ENCODE data around the gene GFPT2.

Gene GFPT2

DNA sequence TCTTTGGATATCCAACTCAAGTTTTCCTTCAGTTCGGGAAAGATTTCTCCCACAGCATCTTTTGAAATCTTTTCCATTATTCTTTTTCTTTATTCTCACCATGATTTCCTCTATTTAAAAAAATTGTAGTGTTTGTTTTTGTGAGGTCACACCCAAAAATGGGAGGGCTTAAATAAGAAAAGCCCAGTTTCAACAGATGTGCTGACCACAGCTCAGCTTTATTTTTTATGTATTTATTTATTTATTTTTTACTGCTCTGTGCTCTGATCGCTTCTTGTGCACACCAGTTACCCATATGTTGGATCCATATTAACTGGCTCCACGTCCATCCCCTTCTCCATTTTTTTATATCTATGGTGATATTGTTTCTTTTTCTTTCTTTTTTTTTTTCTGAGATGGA lies 20.3 kb downstream of the GFPT2 start:
- DNase-seq = no peak

DNA sequence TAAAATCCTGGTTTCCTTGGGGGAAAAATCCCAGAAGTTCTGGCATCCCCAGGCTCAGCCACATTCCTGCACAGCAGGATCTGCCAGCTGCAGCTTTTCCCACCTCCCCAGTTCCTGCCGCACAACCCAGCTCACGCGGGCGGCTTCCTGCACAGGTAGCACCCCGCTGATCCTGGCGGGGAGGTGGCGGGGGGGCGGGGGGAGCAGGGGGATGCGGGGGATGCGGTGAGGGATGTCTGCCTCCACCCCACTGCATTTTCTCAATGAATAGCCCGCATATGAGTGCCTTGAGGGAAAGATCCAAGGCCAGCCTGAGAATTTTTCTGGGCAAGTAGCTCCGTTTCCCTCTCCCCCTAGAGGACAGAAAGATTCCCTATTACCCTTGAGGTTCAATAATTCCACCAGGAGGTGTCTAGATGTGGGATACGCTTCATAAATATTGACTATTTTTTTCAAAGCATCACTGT lies 21.1 kb downstream of the GFPT2 start:
- no peak for DNase-seq

DNA sequence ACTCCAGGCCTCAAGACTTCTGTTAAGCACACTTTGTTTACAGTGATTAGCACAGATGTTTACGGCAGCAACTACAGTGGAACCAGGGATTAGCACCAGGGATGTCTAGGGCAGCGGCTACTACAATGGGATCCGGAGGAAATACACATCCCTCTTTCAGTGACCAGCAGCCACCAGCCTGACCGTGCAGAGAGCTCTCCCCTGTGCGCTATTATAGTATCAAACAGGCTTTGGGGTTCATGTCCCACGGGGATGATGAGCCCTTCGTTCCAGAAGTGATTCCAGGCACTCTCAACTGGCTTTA lies 21.5 kb downstream of the GFPT2 start:
- DNase-seq = no peak

DNA sequence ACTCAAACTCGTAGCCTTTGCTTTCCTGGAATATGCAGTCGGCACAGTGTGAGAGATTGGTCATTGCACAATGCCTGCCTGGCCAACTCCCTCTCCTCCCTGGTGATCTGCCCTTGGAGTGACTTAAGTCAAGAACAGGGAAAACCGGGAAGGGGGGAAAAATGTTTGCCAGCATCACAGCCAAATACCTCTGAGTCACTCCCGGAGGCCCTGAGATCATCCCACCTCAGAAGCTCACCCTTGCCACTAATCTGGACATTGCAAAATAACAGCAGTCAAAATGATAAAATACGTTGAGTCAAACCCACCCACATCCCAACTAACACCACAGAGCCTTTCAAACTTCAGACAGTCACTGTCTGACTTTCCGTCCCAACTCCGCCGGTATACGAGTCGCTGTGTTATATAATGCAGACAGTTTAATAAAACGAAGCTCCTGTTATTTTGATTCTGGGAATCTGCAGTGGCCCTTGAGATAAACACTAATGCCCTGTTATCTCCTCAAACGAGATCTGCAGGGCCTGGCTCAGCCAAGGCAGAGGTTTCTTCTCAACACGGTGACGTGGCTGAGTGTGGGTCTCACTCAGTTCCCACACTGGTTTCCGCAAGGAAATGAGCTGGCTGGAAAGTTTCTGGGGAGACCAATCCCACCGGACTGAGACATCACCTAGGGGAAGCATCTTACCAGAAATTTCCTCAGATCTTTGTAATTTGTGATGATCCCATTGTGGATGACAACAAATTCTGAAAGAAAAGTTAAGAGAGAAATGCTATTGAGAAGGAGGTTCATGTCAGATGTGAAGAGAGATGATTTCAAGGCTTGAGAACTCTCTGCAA lies 22.1 kb downstream of the GFPT2 start:
- no peak for DNase-seq

DNA sequence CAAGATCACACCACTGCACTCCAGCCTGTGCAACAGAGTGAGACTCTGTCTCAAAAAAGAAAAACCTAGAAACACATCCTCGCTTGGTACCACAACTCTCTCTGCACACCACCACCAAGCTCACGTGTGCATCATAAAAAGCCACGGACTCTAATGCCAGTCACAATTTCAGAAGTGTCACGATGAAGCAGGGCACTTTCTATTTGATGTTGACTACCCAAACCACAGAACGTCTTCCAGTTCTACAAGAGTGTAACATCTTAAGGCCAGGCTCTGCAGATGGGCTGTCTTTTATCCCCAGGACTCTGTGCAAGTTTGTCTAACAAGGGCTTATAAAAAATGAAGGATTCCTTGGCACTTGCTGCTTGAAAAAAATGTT lies 22.9 kb downstream of the GFPT2 start:
- DNase-seq = no peak

DNA sequence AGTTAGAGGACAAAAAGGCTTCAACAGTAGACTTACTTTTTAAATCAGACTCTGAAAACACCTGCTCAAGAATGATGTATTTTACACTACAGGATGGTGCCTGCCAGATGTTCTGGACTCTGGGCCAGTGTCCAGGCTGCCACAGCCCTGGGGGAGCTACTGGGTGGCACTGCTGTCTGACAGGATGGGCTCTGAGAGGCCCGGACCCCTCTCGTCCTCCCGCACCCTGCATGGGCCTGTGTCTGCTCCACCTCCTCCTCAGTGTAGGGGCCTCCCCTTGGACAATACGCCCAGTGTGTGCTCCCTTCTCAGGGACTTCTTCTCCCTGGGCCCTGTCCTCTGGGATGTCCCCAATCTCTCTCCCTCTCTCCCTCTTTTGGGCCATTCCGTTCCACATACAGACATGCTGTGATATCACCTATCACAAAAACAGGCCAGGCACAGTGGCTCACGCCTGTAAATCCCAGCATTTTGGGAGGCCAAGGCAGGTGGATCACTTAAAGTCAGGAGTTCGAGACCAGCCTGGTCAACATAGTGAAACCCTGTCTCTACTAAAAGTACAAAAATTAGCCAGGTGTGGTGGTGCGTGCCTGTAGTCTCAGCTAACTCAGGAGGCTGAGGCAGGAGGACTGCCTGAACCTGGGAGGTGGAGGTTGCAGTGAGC lies 23.4 kb downstream of the GFPT2 start:
- DNase-seq = no peak

DNA sequence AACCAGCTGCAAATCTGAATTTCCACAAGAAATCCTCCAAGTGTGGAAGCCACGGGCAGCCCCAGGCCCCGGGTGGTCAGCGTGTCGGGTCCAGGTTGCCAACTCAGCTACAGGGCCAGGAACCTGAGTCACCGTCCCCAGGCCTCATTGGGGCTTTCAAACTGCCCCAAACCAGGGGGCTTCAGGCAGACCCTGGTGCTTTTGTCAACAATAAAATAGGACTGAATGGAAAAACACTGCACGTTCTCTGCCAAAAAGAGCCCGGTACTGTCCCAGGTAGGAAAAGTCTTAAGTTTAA lies 24.0 kb downstream of the GFPT2 start:
- DNase-seq = no peak

DNA sequence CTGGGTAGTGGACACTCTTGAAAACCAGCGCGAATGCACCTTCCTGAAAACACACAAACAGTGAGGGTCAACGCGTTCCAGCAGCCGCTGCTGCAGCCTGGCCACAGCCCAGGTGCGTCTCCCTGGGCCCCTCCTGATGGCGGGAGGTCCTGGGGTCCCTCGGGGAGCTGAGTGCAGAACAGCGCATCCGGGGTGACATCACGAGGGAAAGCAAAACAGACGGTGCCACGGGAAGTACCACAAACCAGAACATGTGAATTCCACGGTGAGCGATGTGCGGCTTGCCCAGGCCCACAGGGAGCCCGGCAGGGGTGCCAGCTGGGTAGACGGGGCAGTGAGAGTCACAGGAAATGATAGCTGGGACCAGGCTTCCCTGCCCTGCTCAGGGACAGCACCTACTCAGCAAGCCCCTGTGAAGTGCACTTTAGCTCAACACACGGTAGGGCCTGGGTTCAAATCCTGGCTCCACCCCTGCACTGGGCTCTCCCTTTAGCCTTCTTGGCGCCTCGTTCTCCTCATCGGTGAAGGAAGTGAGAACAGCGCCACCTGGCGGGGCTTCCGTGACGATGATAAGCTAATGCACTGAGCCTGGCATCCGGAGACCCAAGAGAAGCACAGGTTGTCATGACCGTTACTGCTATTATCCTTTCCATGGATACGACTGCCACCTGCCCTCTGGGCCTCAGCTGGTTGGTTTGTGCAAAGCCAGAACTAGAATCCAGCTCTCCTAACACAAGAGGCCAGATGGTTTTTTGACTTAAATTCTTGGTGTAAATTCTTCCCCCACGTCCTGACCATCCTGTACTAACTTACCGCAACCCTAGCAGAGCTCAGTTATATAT lies 24.6 kb downstream of the GFPT2 start:
- DNase-seq = peak; percentile 48

DNA sequence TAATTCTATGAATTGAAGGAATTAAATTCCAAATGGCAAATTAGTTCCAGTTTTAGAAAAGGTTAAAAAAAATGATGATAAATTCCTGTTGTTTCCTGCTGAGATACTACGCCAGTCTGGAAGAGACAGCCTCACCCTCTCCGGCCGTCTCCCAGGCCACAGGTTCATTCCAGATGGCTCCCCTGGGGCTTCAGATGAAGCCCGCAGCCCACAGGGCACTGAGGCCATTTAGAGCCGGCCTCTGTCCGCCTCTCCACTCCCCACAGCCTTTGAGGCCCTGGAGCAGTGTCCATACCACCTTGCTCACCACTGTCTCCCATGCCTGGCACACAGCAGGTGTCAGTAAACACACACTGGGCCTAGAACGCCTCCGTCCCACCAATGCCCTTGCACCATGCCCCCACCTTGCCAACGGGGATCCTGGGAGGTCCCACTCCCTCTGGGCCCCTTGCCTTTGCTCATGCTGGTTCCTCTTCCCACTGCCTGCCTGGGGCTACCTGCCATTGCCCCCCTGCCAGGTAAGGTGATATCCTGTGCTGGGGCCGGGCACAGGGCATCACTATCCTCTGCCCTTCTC lies 26.1 kb downstream of the GFPT2 start:
- DNase-seq = no peak

DNA sequence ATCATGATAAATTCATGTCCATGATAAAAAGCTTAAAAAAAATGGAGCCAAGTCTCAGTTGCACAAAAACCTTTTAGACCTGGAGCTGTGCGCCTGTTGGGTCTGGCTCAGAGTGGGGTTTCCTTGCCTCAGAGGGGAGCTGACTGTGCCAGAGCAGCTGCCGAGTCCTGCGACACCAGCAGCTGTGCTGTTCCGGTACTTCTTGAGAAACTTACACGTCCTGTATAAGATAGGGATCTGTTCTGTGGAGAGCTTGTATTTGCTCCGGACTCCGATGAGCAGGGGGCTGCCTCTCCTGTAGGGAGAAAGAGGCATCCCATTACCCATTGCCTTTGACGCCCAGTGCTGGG lies 28.6 kb downstream of the GFPT2 start:
- DNase-seq = no peak

DNA sequence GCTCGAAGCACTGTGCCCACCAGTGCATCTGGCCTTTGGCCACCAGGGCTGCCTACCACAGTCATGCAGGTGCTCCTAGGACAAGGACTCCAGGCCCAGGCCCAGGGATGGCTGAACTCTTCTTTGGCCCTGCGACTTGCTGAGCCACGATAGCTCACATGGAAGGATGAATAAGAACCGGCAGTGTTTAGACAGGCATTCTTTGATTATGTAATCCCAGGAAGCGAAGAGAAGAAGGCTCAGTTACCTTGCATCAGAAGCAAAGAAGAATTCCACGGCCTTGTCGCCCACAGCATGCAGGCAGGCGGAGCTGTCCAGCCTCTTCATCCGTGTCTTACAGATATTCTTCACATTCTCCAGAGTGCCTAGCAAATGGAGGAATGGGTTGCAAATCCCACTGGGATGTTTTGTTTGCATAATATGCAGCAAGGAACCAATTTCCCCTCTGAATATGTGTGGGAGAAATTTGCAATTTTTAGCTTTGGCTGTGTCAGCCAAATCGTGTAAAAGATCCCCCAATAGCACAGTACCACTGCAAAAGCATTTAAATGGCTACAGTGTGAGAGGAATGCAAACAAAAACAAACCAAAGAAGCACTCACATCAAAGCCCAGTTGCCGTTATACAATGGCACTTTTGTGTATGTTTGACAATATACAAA lies 29.1 kb downstream of the GFPT2 start:
- no peak for DNase-seq

DNA sequence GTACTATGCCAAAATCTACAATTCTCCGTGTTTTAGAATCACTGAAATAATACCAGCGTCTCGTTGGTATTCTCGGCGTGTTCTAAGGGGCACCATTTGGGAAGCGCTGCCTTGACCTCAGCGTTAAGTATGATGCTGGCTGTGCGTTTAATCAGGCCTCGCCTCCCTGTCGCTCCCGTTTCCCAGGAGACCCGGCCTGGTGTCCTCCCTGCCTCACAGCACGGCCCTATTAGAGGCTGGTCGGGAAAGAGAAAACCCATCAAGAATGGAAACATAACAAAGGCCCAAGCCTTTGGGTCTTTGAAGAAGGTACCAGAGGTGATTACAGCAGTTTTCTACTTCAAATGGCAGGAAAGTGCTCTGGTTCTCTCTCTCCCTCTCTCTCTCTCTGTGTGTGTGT lies 30.0 kb downstream of the GFPT2 start:
- DNase-seq = no peak

DNA sequence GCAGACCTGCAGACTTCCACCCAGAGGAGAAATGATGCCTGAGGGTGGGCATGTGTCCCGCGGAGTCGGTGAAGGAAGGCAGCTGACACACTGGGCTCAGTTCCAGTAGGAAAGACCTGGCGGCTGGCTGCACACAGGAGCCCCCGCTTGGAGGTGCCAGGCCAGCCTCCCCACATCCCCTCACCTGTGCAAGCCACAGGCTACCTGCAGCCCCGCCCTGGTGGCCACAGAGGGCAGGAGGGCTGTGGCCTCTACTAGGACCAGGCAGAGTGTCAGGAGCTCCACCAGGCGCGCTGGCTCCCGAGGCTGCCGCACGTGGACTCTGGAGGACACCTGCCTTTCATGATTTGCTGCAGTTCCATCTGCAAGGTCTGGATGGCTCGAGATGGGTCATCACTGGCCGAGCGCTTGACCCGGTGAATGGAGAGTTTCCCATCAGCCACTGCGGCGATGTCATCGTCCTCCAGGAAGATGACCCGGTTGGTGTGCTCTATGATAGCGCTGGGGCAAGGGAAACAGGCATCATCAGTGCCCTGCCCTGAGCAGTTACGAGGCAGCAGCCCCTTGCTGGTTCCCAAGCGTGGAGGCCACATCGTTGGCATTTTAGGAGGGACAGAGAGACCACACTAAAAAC lies 34.6 kb downstream of the GFPT2 start:
- no peak for DNase-seq

DNA sequence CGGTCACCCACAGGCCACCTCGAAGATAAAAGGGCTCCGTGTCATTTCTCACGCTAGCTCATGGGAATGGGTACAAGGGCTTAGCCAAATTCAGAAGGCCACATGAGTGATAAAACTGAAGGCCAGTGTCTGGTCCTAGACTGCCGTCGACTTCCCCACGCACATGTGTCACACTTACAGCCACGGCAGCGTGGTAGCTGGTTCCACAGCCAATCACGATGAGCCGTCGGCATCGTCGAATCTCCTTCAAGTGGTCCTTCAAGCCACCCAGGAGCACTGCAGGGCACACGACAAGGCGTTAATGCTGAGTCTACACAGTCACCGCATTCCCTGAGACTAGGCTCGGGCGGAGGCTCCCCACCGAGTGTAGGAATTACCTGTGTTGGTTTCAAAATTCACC lies 36.5 kb downstream of the GFPT2 start:
- no peak for DNase-seq

DNA sequence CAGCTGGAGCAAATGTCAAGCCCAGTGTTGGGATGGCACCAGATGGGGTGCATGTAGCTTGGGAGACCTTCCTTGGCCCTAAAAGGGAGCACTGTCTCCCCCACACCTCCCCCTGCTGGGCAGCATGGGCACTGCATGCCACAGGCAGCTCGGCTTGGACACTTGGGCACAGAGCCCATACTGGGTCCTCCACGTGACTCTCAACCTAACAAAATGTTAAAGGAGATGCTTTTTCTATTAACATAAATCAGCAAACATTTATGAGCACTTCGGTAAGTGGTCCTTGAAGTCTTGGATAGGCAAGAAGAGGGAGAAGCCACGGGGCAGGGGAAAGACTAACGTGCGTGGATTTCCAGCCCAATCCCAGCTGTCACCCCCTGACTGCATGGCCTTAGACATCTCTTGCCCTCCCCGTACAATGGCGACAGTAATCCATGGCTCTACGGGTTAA lies 37.3 kb downstream of the GFPT2 start:
- DNase-seq = no peak

DNA sequence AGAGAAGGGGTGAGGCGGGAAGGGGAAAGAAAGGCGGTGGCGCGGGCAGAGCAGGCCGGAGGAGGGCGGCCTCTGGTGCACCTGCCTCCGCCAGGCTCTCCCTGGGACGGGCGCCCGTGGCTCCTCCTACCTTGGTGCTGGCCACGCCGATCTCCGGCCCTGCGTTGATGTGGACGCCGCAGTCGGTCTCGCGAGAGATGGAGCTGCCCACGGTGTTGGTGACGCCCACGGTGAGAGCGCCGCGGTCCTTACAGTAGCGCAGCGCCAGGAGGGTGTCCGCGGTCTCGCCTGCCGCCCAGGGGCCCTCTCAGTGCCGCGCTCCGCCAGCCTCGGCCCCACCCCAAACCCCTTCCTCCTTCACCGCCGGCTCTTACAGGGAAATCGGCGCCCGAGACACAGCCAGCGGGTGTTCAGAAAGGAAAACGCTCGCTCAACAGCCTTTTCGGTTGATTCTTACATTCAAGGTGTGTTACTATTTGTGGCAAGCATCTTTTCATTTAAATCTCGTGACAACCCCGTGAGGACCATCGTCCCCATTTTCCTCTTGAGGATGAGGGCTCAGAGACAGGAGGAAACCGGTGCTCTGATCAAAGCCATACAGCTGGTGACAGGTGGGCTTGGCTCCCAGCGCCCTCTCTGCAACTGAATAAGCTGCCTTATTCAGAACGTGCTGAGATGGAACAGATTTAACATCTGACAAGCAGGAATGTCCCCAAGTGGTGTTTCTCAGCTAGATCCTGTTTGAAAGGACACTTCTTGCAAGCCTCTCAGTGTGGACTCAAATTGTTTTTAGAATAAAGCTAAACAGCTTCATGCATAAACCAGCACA lies 39.2 kb downstream of the GFPT2 start:
- no peak for DNase-seq

DNA sequence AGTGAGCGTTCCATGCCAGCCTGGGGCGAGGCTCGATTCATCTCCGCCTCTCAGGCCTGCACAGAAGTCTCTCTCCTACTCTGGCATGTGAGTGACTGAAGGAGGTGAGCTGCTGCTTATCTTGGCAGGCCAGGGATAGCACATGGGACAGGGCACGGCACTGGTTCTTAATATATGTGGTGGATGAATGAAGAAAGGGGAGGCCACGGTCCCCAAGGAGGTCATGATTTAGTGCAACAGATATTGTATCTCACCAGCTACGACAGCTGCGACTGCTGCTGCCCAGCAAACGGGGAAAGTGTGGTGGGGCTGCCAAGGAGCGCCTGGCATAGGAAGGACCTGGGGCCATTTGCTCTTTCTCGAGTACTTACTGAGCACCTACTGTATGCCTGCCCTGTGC lies 41.9 kb downstream of the GFPT2 start:
- DNase-seq = no peak

DNA sequence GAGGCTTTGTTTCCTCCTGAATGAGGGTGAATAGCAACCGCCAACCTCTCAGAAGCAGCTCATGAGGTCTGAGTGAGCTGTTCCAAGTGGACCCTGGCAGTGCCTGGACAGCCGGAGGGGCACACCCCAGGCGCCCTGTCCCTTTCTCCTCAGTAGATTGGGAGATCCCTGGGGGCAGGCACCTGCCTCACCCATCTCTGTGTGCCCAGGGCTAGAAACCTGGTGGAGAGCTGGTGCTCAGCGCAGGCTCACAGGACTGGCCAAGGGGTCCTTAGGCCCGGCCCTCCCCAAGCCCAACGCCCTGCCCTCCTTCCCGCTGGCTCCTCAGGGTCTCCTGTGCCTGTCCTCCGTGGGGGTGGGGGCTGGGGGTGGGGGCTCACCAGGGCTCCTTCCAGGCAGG lies 46.3 kb downstream of the GFPT2 start:
- DNase-seq = no peak

DNA sequence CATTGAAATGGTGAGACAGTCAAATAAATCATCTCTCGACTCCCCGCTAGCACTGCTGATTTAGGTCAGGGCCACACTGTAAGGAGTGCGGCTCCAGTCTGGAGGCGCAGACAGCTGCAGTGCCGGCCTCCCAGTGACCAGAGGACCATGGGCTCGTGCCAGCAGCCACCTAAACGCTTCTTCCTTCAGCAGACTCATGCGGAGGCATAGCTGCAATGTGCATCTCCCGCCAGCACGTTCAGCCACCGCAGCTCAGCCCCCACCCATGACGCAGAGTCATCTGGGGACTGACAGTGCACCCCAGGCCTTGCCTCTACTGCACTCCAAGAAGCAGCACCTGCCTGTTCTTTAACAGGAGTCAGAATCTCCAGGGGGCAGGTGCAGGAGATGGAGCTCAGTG lies 47.7 kb downstream of the GFPT2 start:
- DNase-seq = no peak

DNA sequence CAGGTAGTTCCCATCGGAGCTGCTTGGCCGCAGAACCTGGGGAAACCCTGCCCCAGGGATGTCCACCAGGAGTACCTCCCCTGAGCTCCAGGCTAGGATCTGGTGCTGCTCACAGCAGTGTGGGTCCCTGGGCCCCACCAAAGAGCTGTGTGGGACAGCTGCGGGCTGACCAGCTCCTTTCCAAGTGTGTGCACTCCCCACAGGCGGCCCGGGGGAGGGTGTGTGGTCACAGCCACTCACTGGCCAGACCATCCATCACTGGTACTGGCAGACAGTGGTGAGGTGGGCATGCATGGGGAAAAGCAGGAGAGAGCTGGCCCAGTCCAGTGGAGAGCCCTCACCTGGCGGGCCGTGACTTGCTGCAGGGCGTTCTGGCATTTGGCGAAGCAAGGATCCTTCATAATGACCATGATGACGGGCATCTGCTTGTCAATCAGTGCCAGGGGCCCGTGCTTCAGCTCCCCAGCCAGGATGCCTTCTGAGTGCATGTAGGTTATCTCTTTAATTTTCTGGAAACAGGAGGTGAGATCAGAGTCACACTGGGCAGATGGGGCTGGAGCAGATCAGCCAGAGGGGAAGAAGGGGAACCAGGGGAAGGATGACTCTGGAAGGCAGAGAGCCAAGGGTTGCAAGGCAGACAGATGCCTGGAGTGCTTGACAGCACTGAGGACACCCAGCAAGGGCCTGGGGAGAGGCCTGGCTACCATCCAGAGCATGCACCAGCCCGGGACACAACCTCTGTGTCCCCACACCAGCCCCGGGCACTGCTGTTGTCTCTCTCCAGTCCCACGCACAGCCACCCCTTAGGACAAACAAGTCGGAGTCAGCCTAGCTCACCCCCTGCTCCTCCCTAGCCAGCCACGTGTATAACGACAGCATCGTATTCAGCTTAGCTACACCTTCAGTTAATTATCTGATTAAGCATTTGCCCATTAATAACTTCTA lies 48.4 kb downstream of the GFPT2 start:
- no peak for DNase-seq

DNA sequence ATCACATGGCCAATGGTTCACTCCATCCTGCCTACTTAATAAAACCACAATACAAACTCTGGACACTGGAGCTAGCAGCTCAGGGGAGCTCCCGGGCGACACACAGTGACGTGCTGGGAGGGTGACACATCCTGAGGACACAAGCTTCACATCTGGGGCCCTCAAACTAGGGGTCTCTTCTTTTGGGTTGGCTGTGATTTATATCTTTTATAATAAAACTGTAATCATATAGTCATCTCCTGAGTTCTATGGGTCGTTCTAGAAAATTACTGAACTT lies 49.2 kb downstream of the GFPT2 start:
- DNase-seq = no peak

Measured in NCI-H2081 treated with DMSO at 0.1 percent for 48 hours (cell line).